HepG2 (cell line): ENCODE measurements around the gene AKR7A3.

Experiments used
- EZH2 ChIP-seq: conservative IDR thresholded peaks from 2 replicates; pipeline ENCODE4 v1.6.1; 2012; ENCODE audit warnings: mild to moderate bottlenecking, low read depth, low read length, moderate library complexity
- PAF1 ChIP-seq: IDR thresholded peaks from 2 replicates; pipeline ENCODE4 v1.6.1; 2016; ENCODE audit warnings: missing genetic modification reagents, missing compliant biosample characterization

DNA sequence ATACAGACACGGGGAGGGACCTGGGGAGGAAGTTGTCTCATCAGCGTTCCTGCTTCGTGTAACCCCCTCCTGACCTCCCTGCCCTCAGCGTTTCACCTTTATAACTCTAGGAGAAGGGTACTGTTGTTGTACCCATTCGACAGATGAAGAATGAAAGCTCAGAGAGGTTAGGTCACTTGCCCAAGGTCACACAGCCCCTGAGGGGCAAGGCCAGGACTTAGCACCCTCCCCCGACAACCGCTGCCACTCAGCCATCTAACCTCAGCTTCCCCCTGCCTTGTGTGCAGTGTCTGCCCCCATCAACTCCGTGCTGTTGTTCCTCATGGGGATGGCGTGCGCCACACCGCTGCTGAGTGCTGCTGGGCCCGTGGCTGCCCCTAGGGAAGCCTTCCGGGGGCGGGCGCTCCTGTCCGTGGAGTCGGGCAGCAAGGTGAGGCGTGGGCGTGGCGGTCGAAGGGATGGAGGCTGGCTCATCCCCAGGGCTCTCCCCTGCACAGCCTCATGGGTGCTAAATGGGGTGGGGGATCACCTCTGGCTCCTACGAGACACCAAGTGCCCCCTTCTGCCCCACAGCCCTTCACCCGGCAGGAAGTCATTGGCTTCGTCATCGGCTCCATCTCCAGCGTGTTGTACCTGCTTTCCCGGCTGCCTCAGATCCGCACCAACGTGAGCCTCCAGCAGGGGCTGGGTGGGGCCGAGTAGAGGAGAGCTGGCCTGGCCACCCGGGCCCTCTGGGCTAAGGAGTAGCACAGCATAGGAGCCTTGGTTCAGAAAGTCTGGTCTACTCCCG lies 37.6 kb upstream of the AKR7A3 start:
- TF ChIP-seq PAF1 (CRISPR knock-in tag): no peak
- TF ChIP-seq EZH2: no peak
